Spleen (tissue), 11 donors: ENCODE data around the gene CLIP1. TPM values are rescaled to one million over a fixed set of nuclear protein-coding genes. Genes with fewer than 3 reads are reported as not detected.

ENCODE experiments used
- DNase-seq: peaks from one replicate; pipeline ENCODE4 v3.0.0-alpha.2; 2020
- H3K27ac ChIP-seq, 8 donors: fragments of 200-600 bp; sonication (generic) in 7 of 8; 1 replicate in 4 of 8; 2 replicates in 4 of 8; pipeline versions ENCODE4 v1.5.0 to v1.8.0; 2016 to 2021; ENCODE audit warnings: inconsistent platforms in 4 of 8, mild to moderate bottlenecking in 4 of 8, moderate library complexity in 1 of 8
- H3K27me3 ChIP-seq, 7 donors: fragments of 200-600 bp; sonication (generic) in 6 of 7; replicated peaks in 1 of 7; 1 replicate in 4 of 7; 2 replicates in 3 of 7; pipeline versions ENCODE4 v1.5.0 to v1.8.0; 2016 to 2021; ENCODE audit warnings: inconsistent platforms in 3 of 7, mild to moderate bottlenecking in 1 of 7
- H3K36me3 ChIP-seq, 6 donors: fragments of 200-600 bp; sonication (generic) in 5 of 6; 1 replicate in 4 of 6; 2 replicates in 2 of 6; pipeline versions ENCODE4 v1.5.0 to v1.8.0; 2016 to 2021; ENCODE audit warnings: inconsistent platforms in 2 of 6
- H3K4me1 ChIP-seq, 6 donors: fragments of 200-600 bp; sonication (generic) in 5 of 6; 1 replicate in 3 of 6; 2 replicates in 3 of 6; pipeline versions ENCODE4 v1.5.0 to v1.8.0; 2016 to 2021; ENCODE audit warnings: inconsistent platforms in 3 of 6
- H3K4me3 ChIP-seq, 8 donors: fragments of 200-600 bp; sonication (generic) in 7 of 8; 1 replicate in 4 of 8; 2 replicates in 4 of 8; pipeline versions ENCODE4 v1.5.0 to v1.8.0; 2016 to 2021; ENCODE audit warnings: inconsistent platforms in 4 of 8, mild to moderate bottlenecking in 4 of 8, moderate library complexity in 2 of 8
- H3K9me3 ChIP-seq, 8 donors: fragments of 200-600 bp; sonication (generic) in 7 of 8; 1 replicate in 4 of 8; 2 replicates in 4 of 8; pipeline versions ENCODE4 v1.5.0 to v1.8.0; 2016 to 2021; ENCODE audit warnings: inconsistent platforms in 4 of 8
- CTCF ChIP-seq, 11 experiments: fragments of 200-600 bp in 7 of 11; fragments of 450-650 bp in 4 of 11; sonication (generic) in 4 of 11; IDR thresholded peaks in 8 of 11; conservative IDR thresholded peaks in 3 of 11; 1 replicate in 7 of 11; 2 replicates in 4 of 11; pipeline versions ENCODE4 v1.4.0 to v1.8.0; 2016 to 2021; ENCODE audit warnings: antibody characterized with exemption in 11 of 11, inconsistent platforms in 4 of 11, mild to moderate bottlenecking in 1 of 11
- POLR2A ChIP-seq, 3 donors: fragments of 450-650 bp; IDR thresholded peaks; one replicate each; pipeline ENCODE4 v1.5.1; 2017; ENCODE audit warnings: antibody characterized with exemption in 3 of 3, mild to moderate bottlenecking in 1 of 3
- POLR2AphosphoS5 ChIP-seq, 3 donors: sonication (generic); formaldehyde crosslinking; IDR thresholded peaks; one replicate each; pipeline ENCODE4 v1.5.1; 2017; ENCODE audit warnings: antibody characterized with exemption in 3 of 3
- WGBS, 5 donors: extraction: QIAGEN DNeasy Blood & Tissue Kit in 3 of 5; methylation state at CpG; one replicate each; pipeline versions ENCODE4 v1.1.5 to v1.1.7; 2013 to 2018; 5-methylcytosine and 5-hydroxymethylcytosine counted together
- intact Hi-C: fragments of 100-400 bp; cut with DNase I; formaldehyde crosslinking; loops from one replicate; pipeline ENCODE4 v1.15.0; 2023; ENCODE audit warnings: low total_unique reads
- polyA plus RNA-seq, 3 donors: library from polyadenylated mRNA; stranded (reverse); fragments of 200-250 nt; gene quantifications; one replicate each; pipeline ENCODE4 v1.2.1, GENCODE V29; 2013
- total RNA-seq, 7 donors: library from RNA; depleted of rRNA in 3 of 7; stranded (reverse); fragments of >200 nt in 3 of 7; fragmentation: NEBNext Ultra II Directional in 4 of 7; extraction: Animal tissue kit (Norgen Biotek cat#: 25700) in 4 of 7; gene quantifications; one replicate each; pipeline versions ENCODE4 v1.1.0 to v1.2.1, GENCODE V29; 2016 to 2021
- donor health status: healthy with polysubstance abuse.
- donor health status: DM: no; HTN: no; CAD: no; lungs with moderate emphysema.
- donor health status: DM: no; HTN: no; CAD: no.
- donor health status: Bipolar disorder and iron deficiency.
- donor health status: healthy.
- donor health status: DM: no; HTN: no; CAD: no.
- donor health status: DM: yes; HTN: yes; CAD: no.

Gene CLIP1
- total and polyA plus RNA-seq, 10 donors = 7.8 to 80.2 (median 57.2) TPM

GRCh38 chr12:122459211-122459610, 36.7 kb upstream of the CLIP1 start:
- H3K4me1 ChIP-seq = peaks cover 0 to 3% (median 0%) of the 10 kb centered on the region in 6 donors
- intact Hi-C loops = no loop called here
- no peaks in the 10 kb centered on the region for H3K9me3 ChIP-seq
- no peak for DNase-seq
- H3K36me3 ChIP-seq = no peaks in the 10 kb centered on the region
- 93 to 100% (median 96%) methylated on average over 2 of the region's 2 CpGs for WGBS, 5 donors
- H3K4me3 ChIP-seq = no peak overlapping the region
- H3K27me3 ChIP-seq = no peaks in the 10 kb centered on the region
- H3K27ac ChIP-seq = no peak overlapping the region
- TF ChIP-seq POLR2AphosphoS5 (IDR thresholded peaks at IDR 0.05) (no peak), CTCF (IDR thresholded peaks at IDR 0.05 in 8 of 11, conservative IDR thresholded peaks at IDR 0.05 in 3 of 11) (no peak), POLR2A (IDR thresholded peaks at IDR 0.05) (no peak)

- Histone ChIP-seq H3K4me3 (no peak overlapping the region), H3K9me3 (no peaks in the 10 kb centered on the region), H3K36me3 (no peaks in the 10 kb centered on the region), H3K4me1 (peaks cover 3 to 11% (median 6%) of the 10 kb centered on the region in 6 donors), H3K27ac (no peak overlapping the region), H3K27me3 (no peaks in the 10 kb centered on the region)
- TF ChIP-seq POLR2AphosphoS5 (IDR thresholded peaks at IDR 0.05) = no peak
- no peak for TF ChIP-seq POLR2A (IDR thresholded peaks at IDR 0.05)
- no peak for TF ChIP-seq CTCF (IDR thresholded peaks at IDR 0.05 in 8 of 11, conservative IDR thresholded peaks at IDR 0.05 in 3 of 11)
- intact Hi-C loops = no loop called here
- WGBS, 5 donors = 88 to 94% (median 94%) methylated on average over 17 of the region's 17 CpGs
- DNase-seq = no peak
Observed at GRCh38 chr12:122458105-122459035, 35.9 kb upstream of the CLIP1 start.

- TF ChIP-seq CTCF (IDR thresholded peaks at IDR 0.05 in 8 of 11, conservative IDR thresholded peaks at IDR 0.05 in 3 of 11) = no peak
- no peak for TF ChIP-seq POLR2A (IDR thresholded peaks at IDR 0.05)
- TF ChIP-seq POLR2AphosphoS5 (IDR thresholded peaks at IDR 0.05) = no peak
- DNase-seq = no peak
- H3K27me3 ChIP-seq = no peaks in the 10 kb centered on the region
- H3K27ac ChIP-seq = no peak overlapping the region
- WGBS, 5 donors = 61 to 85% (median 66%) methylated on average over 2 of the region's 2 CpGs
- H3K4me1 ChIP-seq = peaks cover 3 to 19% (median 13%) of the 10 kb centered on the region in 6 donors
- no peaks in the 10 kb centered on the region for H3K36me3 ChIP-seq
- H3K9me3 ChIP-seq = no peaks in the 10 kb centered on the region
- no peak overlapping the region for H3K4me3 ChIP-seq
- intact Hi-C loops = no loop called here
Observed at GRCh38 chr12:122457627-122458026, 35.2 kb upstream of the CLIP1 start.

GRCh38 chr12:122454739-122455138, 32.3 kb upstream of the CLIP1 start:
- no peak for DNase-seq
- H3K27ac ChIP-seq = no peak overlapping the region
- TF ChIP-seq CTCF (IDR thresholded peaks at IDR 0.05 in 8 of 11, conservative IDR thresholded peaks at IDR 0.05 in 3 of 11) = no peak
- TF ChIP-seq POLR2A (IDR thresholded peaks at IDR 0.05) = no peak
- no peak for TF ChIP-seq POLR2AphosphoS5 (IDR thresholded peaks at IDR 0.05)
- peaks cover 3 to 21% (median 16%) of the 10 kb centered on the region in 6 donors for H3K4me1 ChIP-seq
- intact Hi-C loops = no loop called here
- H3K4me3 ChIP-seq = no peak overlapping the region
- no peaks in the 10 kb centered on the region for H3K27me3 ChIP-seq
- no peaks in the 10 kb centered on the region for H3K36me3 ChIP-seq
- H3K9me3 ChIP-seq = no peaks in the 10 kb centered on the region
- 63 to 82% (median 79%) methylated on average over 6 of the region's 6 CpGs for WGBS, 5 donors
